Neural crest cell (in vitro differentiated cells): ENCODE measurements around the gene TRABD. TPM values are rescaled to one million over a fixed set of nuclear protein-coding genes. Genes with fewer than 3 reads are reported as not detected.

Experiments used
- DNase-seq: peaks from one replicate; pipeline ENCODE4 v3.0.0; 2021; ENCODE audit warnings: low read depth, mixed read lengths, low spot score
- H3K27ac Mint-ChIP-seq: one replicate; pipeline ENCODE4 v1.8.0; 2021; ENCODE audit warnings: mild to moderate bottlenecking, mixed read lengths; ENCODE audit not compliant: unreplicated experiment
- H3K27me3 Mint-ChIP-seq: 2 replicates; pipeline ENCODE4 v1.8.0; 2021; ENCODE audit warnings: low read depth, mild to moderate bottlenecking, mixed read lengths
- H3K36me3 Mint-ChIP-seq: 2 replicates; pipeline ENCODE4 v1.8.0; 2021; ENCODE audit warnings: low read depth, mild to moderate bottlenecking, mixed read lengths
- H3K4me1 Mint-ChIP-seq: 2 replicates; pipeline ENCODE4 v1.8.0; 2021; ENCODE audit warnings: mixed read lengths
- H3K4me3 Mint-ChIP-seq: one replicate; pipeline ENCODE4 v1.8.0; 2021; ENCODE audit warnings: mild to moderate bottlenecking, mixed read lengths
- H3K9me3 Mint-ChIP-seq: 2 replicates; pipeline ENCODE4 v1.8.0; 2021; ENCODE audit warnings: mixed read lengths
- total RNA-seq: library from RNA; stranded (reverse); gene quantifications from 2 replicates; pipeline ENCODE4 v1.2.1, GENCODE V29; 2021
- TF ChIP-seq, protein P1 (sequence below): fragments of 200-600 bp; sonication (generic); conservative IDR thresholded peaks from 2 replicates; pipeline ENCODE4 v1.5.0; 2021; ENCODE audit warnings: antibody characterized with exemption, mild to moderate bottlenecking

The TRABD gene
- total RNA-seq, 1 donor from 2014 or later, result 45.7 TPM

DNA sequence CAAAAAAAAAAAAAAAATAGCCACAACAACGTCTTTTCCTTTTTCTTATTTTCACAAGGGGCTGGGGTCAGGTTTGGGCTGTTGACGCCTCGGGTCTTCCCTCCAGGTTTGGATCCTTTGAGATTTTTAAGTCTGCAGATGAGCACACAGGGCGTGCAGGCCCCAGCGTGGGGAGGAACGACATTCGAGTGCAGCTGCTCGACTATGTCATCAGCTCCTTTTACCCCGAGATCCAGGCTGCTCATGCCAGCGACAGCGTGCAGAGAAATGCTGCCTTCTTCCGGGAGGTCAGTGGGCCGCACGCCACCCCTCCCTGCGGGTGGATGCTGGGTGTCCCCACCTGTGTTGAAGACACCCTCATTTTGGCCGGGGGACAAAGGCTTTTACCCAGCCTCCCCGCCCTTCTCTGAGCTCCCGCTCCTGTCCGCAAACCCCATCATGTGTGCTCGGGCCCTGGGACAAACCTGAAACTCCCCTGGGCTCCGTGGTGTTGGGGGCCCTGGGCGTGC, 22.8 kb downstream of the TRABD start:
- Mint-ChIP-seq H3K36me3 (peaks cover 26% of the 10 kb centered on the region), H3K27ac (no peak overlapping the region), H3K27me3 (peaks cover 4% of the 10 kb centered on the region), H3K4me3 (peak overlapping the region; percentile 23), H3K9me3 (no peaks in the 10 kb centered on the region), H3K4me1 (peaks cover 15% of the 10 kb centered on the region)
- DNase-seq, result no peak
- TF ChIP-seq, protein P1, sequence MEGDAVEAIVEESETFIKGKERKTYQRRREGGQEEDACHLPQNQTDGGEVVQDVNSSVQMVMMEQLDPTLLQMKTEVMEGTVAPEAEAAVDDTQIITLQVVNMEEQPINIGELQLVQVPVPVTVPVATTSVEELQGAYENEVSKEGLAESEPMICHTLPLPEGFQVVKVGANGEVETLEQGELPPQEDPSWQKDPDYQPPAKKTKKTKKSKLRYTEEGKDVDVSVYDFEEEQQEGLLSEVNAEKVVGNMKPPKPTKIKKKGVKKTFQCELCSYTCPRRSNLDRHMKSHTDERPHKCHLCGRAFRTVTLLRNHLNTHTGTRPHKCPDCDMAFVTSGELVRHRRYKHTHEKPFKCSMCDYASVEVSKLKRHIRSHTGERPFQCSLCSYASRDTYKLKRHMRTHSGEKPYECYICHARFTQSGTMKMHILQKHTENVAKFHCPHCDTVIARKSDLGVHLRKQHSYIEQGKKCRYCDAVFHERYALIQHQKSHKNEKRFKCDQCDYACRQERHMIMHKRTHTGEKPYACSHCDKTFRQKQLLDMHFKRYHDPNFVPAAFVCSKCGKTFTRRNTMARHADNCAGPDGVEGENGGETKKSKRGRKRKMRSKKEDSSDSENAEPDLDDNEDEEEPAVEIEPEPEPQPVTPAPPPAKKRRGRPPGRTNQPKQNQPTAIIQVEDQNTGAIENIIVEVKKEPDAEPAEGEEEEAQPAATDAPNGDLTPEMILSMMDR, result no peak

DNA sequence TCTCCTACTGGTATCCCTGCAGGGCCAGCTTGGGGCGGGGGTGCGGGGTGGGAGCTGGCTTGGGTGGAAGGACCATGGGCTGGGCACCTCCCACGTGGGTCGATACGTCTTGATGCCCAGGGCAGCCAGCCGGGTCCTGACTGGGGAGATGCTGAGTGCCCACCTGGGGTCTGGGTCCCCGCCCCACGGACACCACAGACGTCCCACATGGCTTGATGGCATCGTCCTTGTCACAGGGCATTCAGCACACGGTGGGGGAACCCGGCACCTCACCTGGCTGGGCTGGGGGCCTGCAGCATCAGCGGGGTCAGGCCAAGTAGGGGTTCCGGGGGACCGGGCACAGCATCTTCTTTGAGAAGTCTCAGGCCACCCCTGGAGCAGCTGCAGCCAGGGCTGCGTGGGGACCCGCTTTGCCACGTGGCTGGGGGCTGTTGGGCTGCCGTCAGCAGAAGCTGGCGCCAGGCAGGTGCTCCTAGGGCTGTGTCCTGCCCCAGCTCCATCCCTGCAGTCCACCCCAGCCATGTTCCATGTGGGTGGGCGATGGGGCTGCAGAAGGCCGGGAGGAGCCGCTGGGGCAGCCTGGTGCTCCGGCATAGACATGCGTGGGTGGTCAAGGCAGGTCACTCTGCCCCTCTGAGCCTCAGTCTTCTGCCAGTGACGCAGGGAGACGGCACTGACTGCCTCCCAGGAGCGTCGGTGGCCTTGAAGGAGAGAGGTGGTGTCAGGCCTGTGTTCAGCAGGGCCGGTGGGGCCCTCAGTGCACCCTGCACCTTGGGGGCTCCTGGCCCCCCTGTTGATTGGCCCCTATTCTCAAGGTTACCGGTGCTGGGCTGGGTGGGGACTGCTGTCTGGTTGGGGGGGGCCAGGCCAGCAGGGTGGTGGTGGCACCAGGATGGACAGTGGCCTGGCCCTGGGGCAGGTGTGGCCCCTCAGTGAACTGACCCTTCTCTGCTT, 23.5 kb downstream of the TRABD start:
- peaks cover 15% of the 10 kb centered on the region for H3K4me1 Mint-ChIP-seq
- TF ChIP-seq, protein P1, result no peak
- peaks cover 4% of the 10 kb centered on the region for H3K27me3 Mint-ChIP-seq
- no peak overlapping the region for H3K27ac Mint-ChIP-seq
- H3K36me3 Mint-ChIP-seq, result peaks cover 24% of the 10 kb centered on the region
- H3K4me3 Mint-ChIP-seq, result peak overlapping the region; percentile 77
- H3K9me3 Mint-ChIP-seq, result no peaks in the 10 kb centered on the region
- no peak for DNase-seq

DNA sequence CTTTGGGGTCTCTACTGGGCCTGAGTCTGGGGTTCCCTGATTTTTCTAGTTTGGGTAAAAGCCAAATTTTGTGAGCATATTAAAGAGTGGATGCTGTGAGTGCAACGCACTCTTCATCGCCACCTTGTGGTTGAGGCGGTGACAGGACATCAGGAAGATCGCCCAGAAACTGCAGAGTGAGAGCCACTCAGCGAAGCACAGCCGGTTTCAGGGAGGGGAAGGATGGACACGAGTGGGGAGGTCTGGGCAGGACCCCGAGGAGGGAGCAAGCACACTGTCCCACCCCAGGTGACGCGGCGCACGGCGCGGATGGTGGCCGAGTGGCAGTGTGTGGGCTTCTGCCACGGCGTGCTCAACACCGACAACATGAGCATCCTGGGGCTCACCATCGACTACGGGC, 24.2 kb downstream of the TRABD start:
- DNase-seq, result peak; percentile 71
- no peak overlapping the region for H3K27ac Mint-ChIP-seq
- TF ChIP-seq, protein P1, result peak; percentile 88
- H3K27me3 Mint-ChIP-seq, result peaks cover 4% of the 10 kb centered on the region
- H3K9me3 Mint-ChIP-seq, result no peaks in the 10 kb centered on the region
- peak overlapping the region; percentile 77 for H3K4me3 Mint-ChIP-seq
- H3K36me3 Mint-ChIP-seq, result peaks cover 27% of the 10 kb centered on the region
- peaks cover 13% of the 10 kb centered on the region for H3K4me1 Mint-ChIP-seq

DNA sequence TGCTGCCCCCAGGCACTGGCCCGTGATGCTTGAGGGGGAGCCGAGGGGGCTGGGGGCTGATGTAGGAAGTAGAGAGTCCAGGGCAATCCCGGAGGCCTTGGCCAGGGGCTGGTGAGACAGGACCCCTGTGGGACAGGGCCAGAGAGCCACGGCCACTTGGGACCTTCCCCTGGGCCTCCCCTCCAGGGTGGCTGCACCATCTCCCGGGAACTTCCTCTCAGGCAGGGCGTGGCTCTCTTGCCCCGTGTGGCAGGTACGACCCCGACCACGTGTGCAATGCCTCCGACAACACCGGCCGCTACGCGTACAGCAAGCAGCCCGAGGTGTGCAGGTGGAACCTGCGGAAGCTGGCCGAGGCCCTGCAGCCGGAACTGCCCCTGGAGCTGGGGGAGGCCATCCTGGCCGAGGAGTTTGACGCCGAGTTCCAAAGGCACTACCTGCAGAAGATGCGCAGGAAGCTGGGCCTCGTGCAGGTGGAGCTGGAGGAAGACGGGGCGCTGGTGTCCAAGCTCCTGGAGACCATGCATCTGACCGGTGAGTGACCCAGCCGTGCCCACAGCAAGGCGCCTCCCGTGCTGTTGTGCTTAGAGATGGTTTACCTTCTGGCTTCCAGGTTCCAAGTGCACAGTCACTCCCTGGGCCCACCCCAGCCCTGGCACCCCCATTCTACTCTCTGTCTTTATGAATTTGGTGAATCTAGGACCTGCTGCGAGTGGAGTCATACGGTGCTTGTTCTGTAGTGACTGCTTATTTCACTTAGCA, 24.8 kb downstream of the TRABD start:
- TF ChIP-seq, protein P1, result no peak
- Mint-ChIP-seq H3K4me3 (no peak overlapping the region), H3K27me3 (peaks cover 4% of the 10 kb centered on the region), H3K36me3 (peaks cover 28% of the 10 kb centered on the region), H3K9me3 (no peaks in the 10 kb centered on the region), H3K27ac (no peak overlapping the region), H3K4me1 (peaks cover 9% of the 10 kb centered on the region)
- DNase-seq, result no peak

DNA sequence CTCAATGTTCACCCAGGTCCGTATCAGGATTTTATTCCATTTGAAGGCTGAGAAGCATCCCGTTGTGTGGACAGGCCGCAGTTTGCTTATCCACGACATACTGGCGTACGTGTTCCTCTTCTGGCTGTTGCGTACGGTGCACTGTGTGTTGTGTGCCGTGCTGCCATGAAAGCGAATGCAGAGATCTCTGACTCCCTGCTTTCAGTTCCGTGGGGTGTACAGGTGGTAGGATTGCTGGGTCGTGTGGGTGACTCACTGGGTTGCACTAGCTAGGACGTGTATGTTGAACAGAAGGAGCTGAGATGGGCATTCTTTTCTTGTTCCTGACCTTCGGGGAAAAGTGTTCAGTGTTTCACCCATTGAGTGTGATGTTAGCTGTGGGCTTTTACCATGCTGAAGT, 25.4 kb downstream of the TRABD start:
- H3K27me3 Mint-ChIP-seq, result peaks cover 4% of the 10 kb centered on the region
- no peak overlapping the region for H3K4me3 Mint-ChIP-seq
- H3K36me3 Mint-ChIP-seq, result peaks cover 28% of the 10 kb centered on the region
- TF ChIP-seq, protein P1, result no peak
- H3K27ac Mint-ChIP-seq, result peak overlapping the region; percentile 87
- H3K4me1 Mint-ChIP-seq, result peaks cover 9% of the 10 kb centered on the region
- no peak for DNase-seq
- no peaks in the 10 kb centered on the region for H3K9me3 Mint-ChIP-seq
